Stomach (tissue), 4 donors: Measurements from ENCODE around the gene CMIP.

Experiments
- CTCF ChIP-seq, 7 experiments: fragments of 450-650 bp in 4 of 7; fragments of 200-600 bp in 3 of 7; sonication (generic) in 3 of 7; IDR thresholded peaks; one replicate each; pipeline ENCODE4 v1.5.1; 2016 to 2019; ENCODE audit warnings: antibody characterized with exemption in 7 of 7, control low read depth in 2 of 7, mild to moderate bottlenecking in 1 of 7
- EP300 ChIP-seq: sonication (generic); formaldehyde crosslinking; IDR thresholded peaks from one replicate; pipeline ENCODE4 v1.6.1; 2017; ENCODE audit warnings: antibody characterized with exemption
- POLR2A ChIP-seq, 4 donors: fragments of 450-650 bp; IDR thresholded peaks; one replicate each; pipeline ENCODE4 v1.6.1; 2016; ENCODE audit warnings: antibody characterized with exemption in 4 of 4, control low read depth in 2 of 4, mild to moderate bottlenecking in 1 of 4, moderate library complexity in 1 of 4

GRCh38 chr16:81510016-81510415 is 65.4 kb downstream of the CMIP start:
- TF ChIP-seq CTCF (IDR thresholded peaks at IDR 0.05) (no peak), EP300 (no peak), POLR2A (IDR thresholded peaks at IDR 0.05) (no peak)
